H1 (cell line): ENCODE results near the gene CHSY3. TPM values are rescaled to one million over a fixed set of nuclear protein-coding genes. Genes with fewer than 3 reads are reported as not detected.

ENCODE experiments used
- CTCF ChIA-PET: fragments of 300-600 bp; sonication (Branson Sonifier 250); formaldehyde crosslinking; loops from one replicate; lab custom pipeline; 2021; ENCODE audit not compliant: partially characterized antibody; lab: Charles Lee
- POLR2A ChIA-PET: fragments of 300-600 bp; sonication (Branson Sonifier 250); formaldehyde crosslinking; loops from one replicate; lab custom pipeline; 2021; ENCODE audit warnings: inconsistent platforms; ENCODE audit not compliant: partially characterized antibody; lab: Charles Lee
- DNase-seq, 2 experiments: peaks; one replicate each; pipeline versions ENCODE4 v3.0.0 to v3.0.0-alpha.2; 2010 to 2022; ENCODE audit warnings: low spot score in 2 of 2, low read depth in 1 of 2, mixed read lengths in 1 of 2
- FAIRE-seq: peaks from 2 replicates; lab custom pipeline; 2011; peaks lifted over from hg19 to GRCh38; lab: Jason Lieb, UNC
- H2AFZ ChIP-seq: 2 replicates; pipeline ENCODE4 v1.8.1; 2012; ENCODE audit warnings: low read length, inconsistent platforms
- H2AK5ac ChIP-seq: 2 replicates; pipeline ENCODE4 v1.6.1; 2013; ENCODE audit warnings: low read depth, low read length
- H2BK120ac ChIP-seq: replicated peaks from 2 replicates; pipeline ENCODE3; 2013; ENCODE audit warnings: low read depth, low read length, inconsistent platforms
- H2BK12ac ChIP-seq: 2 replicates; pipeline ENCODE4 v1.6.1; 2013; ENCODE audit warnings: low read depth, low read length
- H2BK15ac ChIP-seq: 2 replicates; pipeline ENCODE4 v1.6.1; 2013; ENCODE audit warnings: low read length
- H2BK20ac ChIP-seq: 2 replicates; pipeline ENCODE4 v1.6.1; 2013; ENCODE audit warnings: low read length
- H2BK5ac ChIP-seq: 2 replicates; pipeline ENCODE4 v1.6.1; 2013; ENCODE audit warnings: low read depth, low read length
- H3K14ac ChIP-seq: 2 replicates; pipeline ENCODE4 v1.6.1; 2013; ENCODE audit warnings: inconsistent platforms; ENCODE audit not compliant: insufficient read length
- H3K18ac ChIP-seq: 2 replicates; pipeline ENCODE4 v1.6.1; 2013; ENCODE audit warnings: low read length; ENCODE audit errors: extremely low read depth
- H3K23ac ChIP-seq: 2 replicates; pipeline ENCODE4 v1.6.1; 2013; ENCODE audit warnings: inconsistent platforms; ENCODE audit not compliant: insufficient read length
- H3K23me2 ChIP-seq: 2 replicates; pipeline ENCODE4 v1.6.1; 2013; ENCODE audit warnings: low read depth, low read length
- H3K27ac ChIP-seq: 2 replicates; pipeline ENCODE4 v1.6.1; 2011; ENCODE audit warnings: low read depth, low read length, inconsistent platforms
- H3K27me3 ChIP-seq, 4 experiments: replicated peaks in 1 of 4; 1 replicate in 1 of 4; 2 replicates in 3 of 4; pipeline versions ENCODE4 v1.6.1 to v1.8.1; 2011 to 2013; ENCODE audit warnings: low read length in 3 of 4, mild to moderate bottlenecking in 3 of 4, inconsistent platforms in 2 of 4, mixed read lengths in 2 of 4, moderate library complexity in 1 of 4; ENCODE audit not compliant: control insufficient read depth in 3 of 4, insufficient read depth in 3 of 4; ENCODE audit errors: extremely low read depth in 1 of 4
- H3K36me3 ChIP-seq, 4 experiments: 2 replicates each; pipeline versions ENCODE4 v1.6.1 to v1.8.1; 2011 to 2013; ENCODE audit warnings: mild to moderate bottlenecking in 4 of 4, low read length in 3 of 4, moderate library complexity in 2 of 4, control low read depth in 1 of 4, inconsistent platforms in 1 of 4; ENCODE audit not compliant: insufficient read depth in 4 of 4, control insufficient read depth in 2 of 4
- H3K4ac ChIP-seq: replicated peaks from 2 replicates; pipeline ENCODE3; 2013; ENCODE audit warnings: low read length, low read depth, mixed read lengths, inconsistent platforms; ENCODE audit not compliant: insufficient read length
- H3K4me1 ChIP-seq, 4 experiments: replicated peaks in 1 of 4; 1 replicate in 1 of 4; 2 replicates in 3 of 4; pipeline versions ENCODE4 v1.6.1 to v1.8.1; 2011 to 2013; ENCODE audit warnings: low read length in 3 of 4, inconsistent platforms in 2 of 4, mixed read lengths in 1 of 4; ENCODE audit not compliant: insufficient read depth in 4 of 4, control insufficient read depth in 3 of 4
- H3K4me2 ChIP-seq, 2 experiments: 2 replicates each; pipeline versions ENCODE4 v1.6.1 to v1.8.1; 2011 to 2013; ENCODE audit warnings: low read depth in 2 of 2, low read length in 2 of 2, control low read depth in 1 of 2, inconsistent platforms in 1 of 2, mild to moderate bottlenecking in 1 of 2; ENCODE audit not compliant: insufficient read depth in 1 of 2
- H3K4me3 ChIP-seq, 4 experiments: fragments of 200-600, 300-600 bp in 1 of 4; sonication (generic), shearing (Covaris generic), sonication (Bioruptor Twin) in 1 of 4; 2 replicates each; pipeline versions ENCODE4 v1.5.1 to v1.8.1; 2011 to 2016; ENCODE audit warnings: low read length in 4 of 4, low read depth in 3 of 4, control low read depth in 2 of 4, inconsistent platforms in 2 of 4, mild to moderate bottlenecking in 2 of 4, mixed read lengths in 1 of 4, moderate library complexity in 1 of 4; ENCODE audit not compliant: insufficient read depth in 2 of 4; ENCODE audit errors: extremely low read depth in 1 of 4
- H3K56ac ChIP-seq: replicated peaks from 2 replicates; pipeline ENCODE3; 2013; ENCODE audit warnings: low read depth, mild to moderate bottlenecking, mixed read lengths, low read length, inconsistent platforms; ENCODE audit not compliant: insufficient read length
- H3K79me1 ChIP-seq: 2 replicates; pipeline ENCODE4 v1.6.1; 2013; ENCODE audit warnings: low read depth, low read length, control low read depth
- H3K79me2 ChIP-seq, 2 experiments: 2 replicates each; pipeline versions ENCODE4 v1.6.1 to v1.8.1; 2012 to 2013; ENCODE audit warnings: low read length in 2 of 2, mild to moderate bottlenecking in 2 of 2, inconsistent platforms in 1 of 2; ENCODE audit not compliant: insufficient read depth in 2 of 2, control insufficient read depth in 1 of 2
- H3K9ac ChIP-seq, 4 experiments: replicated peaks in 1 of 4; 1 replicate in 1 of 4; 2 replicates in 3 of 4; pipeline versions ENCODE4 v1.6.1 to v1.8.1; 2011 to 2013; ENCODE audit warnings: low read depth in 3 of 4, low read length in 3 of 4, control low read depth in 2 of 4, mild to moderate bottlenecking in 2 of 4, moderate library complexity in 2 of 4, inconsistent platforms in 1 of 4; ENCODE audit errors: extremely low read depth in 1 of 4
- H3K9me3 ChIP-seq, 2 experiments: 2 replicates each; pipeline versions ENCODE4 v1.6.1 to v1.8.1; 2012 to 2013; ENCODE audit warnings: mild to moderate bottlenecking in 2 of 2, moderate library complexity in 2 of 2, control low read depth in 1 of 2, inconsistent platforms in 1 of 2, low read depth in 1 of 2, low read length in 1 of 2, mixed read lengths in 1 of 2; ENCODE audit not compliant: insufficient read depth in 2 of 2
- H4K20me1 ChIP-seq, 2 experiments: replicated peaks in 1 of 2; 2 replicates each; pipeline versions ENCODE3 to v1.8.1; 2011 to 2013; ENCODE audit warnings: inconsistent platforms in 2 of 2, low read length in 2 of 2, mild to moderate bottlenecking in 1 of 2; ENCODE audit not compliant: insufficient read depth in 2 of 2, control insufficient read depth in 1 of 2
- H4K5ac ChIP-seq: 2 replicates; pipeline ENCODE4 v1.6.1; 2013; ENCODE audit warnings: low read length, low read depth, mixed read lengths, inconsistent platforms; ENCODE audit not compliant: insufficient read length
- H4K8ac ChIP-seq: 2 replicates; pipeline ENCODE4 v1.8.0; 2013; ENCODE audit warnings: mild to moderate bottlenecking, moderate library complexity, low read length, inconsistent platforms; ENCODE audit not compliant: insufficient read depth; ENCODE audit errors: extremely low read depth
- H4K91ac ChIP-seq: replicated peaks from 2 replicates; pipeline ENCODE3; 2013; ENCODE audit warnings: low read length, mixed read lengths, inconsistent platforms; ENCODE audit not compliant: insufficient read length
- CTCF ChIP-seq, 3 experiments: IDR thresholded peaks; 1 replicate in 2 of 3; 2 replicates in 1 of 3; pipeline versions ENCODE4 v1.5.1 to v1.6.1; 2011; ENCODE audit warnings: low read length in 3 of 3, mild to moderate bottlenecking in 3 of 3, inconsistent platforms in 2 of 3, low read depth in 1 of 3, moderate library complexity in 1 of 3; ENCODE audit not compliant: insufficient read depth in 1 of 3; ENCODE audit errors: control extremely low read depth in 1 of 3
- EP300 ChIP-seq, 2 experiments: IDR thresholded peaks; 1 replicate in 1 of 2; 2 replicates in 1 of 2; pipeline ENCODE4 v1.6.1; 2011 to 2012; ENCODE audit warnings: low read depth in 2 of 2, low read length in 2 of 2, mild to moderate bottlenecking in 2 of 2, borderline replicate concordance in 1 of 2, inconsistent platforms in 1 of 2, moderate library complexity in 1 of 2
- RAD21 ChIP-seq, 2 experiments: IDR thresholded peaks in 1 of 2; conservative IDR thresholded peaks in 1 of 2; 2 replicates each; pipeline ENCODE4 v1.6.1; 2011; ENCODE audit warnings: low read depth in 2 of 2, low read length in 2 of 2, improper control_type of control experiment in 1 of 2, inconsistent platforms in 1 of 2, mild to moderate bottlenecking in 1 of 2, moderate library complexity in 1 of 2
- WGBS, 2 experiments: shearing (Covaris generic) in 1 of 2; methylation state at CpG; one replicate each; pipeline versions ENCODE4 v1.1.6 to v1.1.7; 2013 to 2015; ENCODE audit warnings: low lambda C conversion rate in 2 of 2, mixed read lengths in 2 of 2, inconsistent platforms in 1 of 2, low coverage in 1 of 2, missing lambda C conversion rate in 1 of 2; ENCODE audit not compliant: insufficient replicate concordance in 2 of 2, insufficient coverage in 1 of 2, insufficient read length in 1 of 2; ENCODE audit errors: extremely low coverage in 1 of 2, missing lambda C conversion rate in 1 of 2; 5-methylcytosine and 5-hydroxymethylcytosine counted together
- polyA plus RNA-seq, 7 experiments: library from polyadenylated mRNA; depleted of rRNA in 3 of 7; stranded (reverse) in 5 of 7; unstranded in 2 of 7; fragments of >200 nt in 5 of 7; fragments of 200-250 nt in 2 of 7; gene quantifications; 1 replicate in 5 of 7; 2 replicates in 1 of 7; 4 replicates in 1 of 7; pipeline versions ENCODE4 v1.2.1 to v1.2.3, GENCODE V29; 2011 to 2013; ENCODE audit warnings: missing spikeins in 2 of 7, mixed read lengths in 2 of 7
- total RNA-seq: library from RNA; stranded (reverse); fragmentation: NEBNext Ultra II Directional; extraction: Animal tissue kit (Norgen Biotek cat#: 25700); gene quantifications from 2 replicates; pipeline ENCODE4 v1.2.1, GENCODE V29; 2021

CHSY3 gene
- total and polyA plus RNA-seq, 2 of the 8 experiments (the other 6 are each of a cell fraction or from before 2014, with no cell fraction given) = 0.24 to 1.8 TPM

- 92% methylated on average over 2 of the region's 2 CpGs; no CpG with 5 or more reads in 1 of the 2 experiments for WGBS, 2 experiments
- Histone ChIP-seq H3K4ac (no peak overlapping the region), H3K36me3 (no peaks in the 10 kb centered on the region), H2BK5ac (no peak overlapping the region), H3K4me3 (no peak overlapping the region), H3K23ac (no peak overlapping the region), H3K4me1 (no peaks in the 10 kb centered on the region), H2BK12ac (no peak overlapping the region), H3K14ac (no peak overlapping the region), H3K27ac (no peak overlapping the region), H4K20me1 (no peaks in the 10 kb centered on the region), H2BK20ac (no peak overlapping the region), H3K27me3 (no peaks in the 10 kb centered on the region), H3K79me2 (no peaks in the 10 kb centered on the region), H3K18ac (no peak overlapping the region), H4K91ac (no peak overlapping the region), H3K9ac (no peak overlapping the region), H2AFZ (no peak overlapping the region), H4K8ac (no peak overlapping the region), H2BK120ac (no peak overlapping the region), H3K23me2 (no peaks in the 10 kb centered on the region), H3K79me1 (no peaks in the 10 kb centered on the region), H3K56ac (no peak overlapping the region), H2BK15ac (no peak overlapping the region), H4K5ac (no peak overlapping the region), H3K4me2 (no peak overlapping the region), H3K9me3 (no peaks in the 10 kb centered on the region), H2AK5ac (no peak overlapping the region)
- CTCF ChIA-PET = no interaction called here
- no peak for DNase-seq
- no peak for TF ChIP-seq EP300 (IDR thresholded peaks at IDR 0.05; ENCODE audit: borderline replicate concordance in 1 of 2, low read depth in 2 of 2, low read length in 2 of 2)
- TF ChIP-seq RAD21 (IDR thresholded peaks at IDR 0.05 in 1 of 2, conservative IDR thresholded peaks at IDR 0.05 in 1 of 2; ENCODE audit: low read depth in 2 of 2, low read length in 2 of 2) = peak in 1 of 2 experiments; percentile 26; a peak in 1 of 4 replicates
- TF ChIP-seq CTCF (IDR thresholded peaks at IDR 0.05; ENCODE audit: control extremely low read depth in 1 of 3, insufficient read depth in 1 of 3, low read depth in 1 of 3, low read length in 3 of 3) = peak in 1 of 3 experiments; percentile 22; a peak in 1 of 4 replicates
- POLR2A ChIA-PET = no interaction called here
- FAIRE-seq = no peak
These were observed 172.7 kb downstream of the CHSY3 start for GRCh38 chr5:130077007-130077406.
